ENCODE data around the gene IKZF1.

Gene IKZF1

DNA sequence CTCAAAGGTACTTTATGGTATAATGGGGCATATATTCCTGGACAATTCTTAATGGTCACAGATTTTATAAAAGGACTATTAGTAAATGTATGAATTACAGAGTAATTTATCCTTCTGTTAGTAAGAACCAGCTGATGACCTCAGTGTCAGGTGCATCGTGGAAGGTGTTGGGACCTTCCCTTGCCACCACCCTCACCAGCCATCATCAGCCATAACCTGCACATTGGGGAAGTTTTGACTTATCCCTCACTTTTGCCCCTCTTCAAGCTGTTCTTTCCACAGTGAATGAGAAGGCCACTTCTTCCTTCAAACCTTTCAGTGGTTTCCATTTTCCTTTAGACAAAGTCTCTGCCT, 93.4 kb downstream of the IKZF1 start:
- DNase-seq (ENCODE audit: extremely low read depth, low read depth): no peak
- H3K4me3 ChIP-seq (replicated peaks; ENCODE audit: low read depth, low read length): no peak overlapping the region
- TF ChIP-seq, protein P1, sequence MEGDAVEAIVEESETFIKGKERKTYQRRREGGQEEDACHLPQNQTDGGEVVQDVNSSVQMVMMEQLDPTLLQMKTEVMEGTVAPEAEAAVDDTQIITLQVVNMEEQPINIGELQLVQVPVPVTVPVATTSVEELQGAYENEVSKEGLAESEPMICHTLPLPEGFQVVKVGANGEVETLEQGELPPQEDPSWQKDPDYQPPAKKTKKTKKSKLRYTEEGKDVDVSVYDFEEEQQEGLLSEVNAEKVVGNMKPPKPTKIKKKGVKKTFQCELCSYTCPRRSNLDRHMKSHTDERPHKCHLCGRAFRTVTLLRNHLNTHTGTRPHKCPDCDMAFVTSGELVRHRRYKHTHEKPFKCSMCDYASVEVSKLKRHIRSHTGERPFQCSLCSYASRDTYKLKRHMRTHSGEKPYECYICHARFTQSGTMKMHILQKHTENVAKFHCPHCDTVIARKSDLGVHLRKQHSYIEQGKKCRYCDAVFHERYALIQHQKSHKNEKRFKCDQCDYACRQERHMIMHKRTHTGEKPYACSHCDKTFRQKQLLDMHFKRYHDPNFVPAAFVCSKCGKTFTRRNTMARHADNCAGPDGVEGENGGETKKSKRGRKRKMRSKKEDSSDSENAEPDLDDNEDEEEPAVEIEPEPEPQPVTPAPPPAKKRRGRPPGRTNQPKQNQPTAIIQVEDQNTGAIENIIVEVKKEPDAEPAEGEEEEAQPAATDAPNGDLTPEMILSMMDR (IDR thresholded peaks at IDR 0.05; ENCODE audit: low read depth, low read length, missing control alignments): no peak

DNA sequence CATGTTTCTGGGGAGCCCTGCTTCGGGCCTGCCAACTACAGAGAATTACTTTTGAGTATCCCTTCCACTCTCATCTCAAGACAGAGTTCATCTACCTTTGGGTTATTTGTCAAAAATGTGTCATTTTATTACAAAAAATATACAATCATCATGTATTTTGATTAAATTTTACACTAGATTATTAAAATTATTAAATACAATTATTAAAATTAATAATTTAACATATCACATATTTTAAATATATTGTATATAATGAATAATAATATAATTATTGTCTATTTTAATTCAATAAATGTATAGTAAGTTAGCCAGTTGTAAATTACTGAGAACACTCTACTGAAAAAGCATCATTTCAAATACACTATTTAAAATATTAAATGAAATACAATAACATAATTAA, 94.7 kb downstream of the IKZF1 start:
- no peak for DNase-seq (ENCODE audit: extremely low read depth, low read depth)
- no peak overlapping the region for H3K4me3 ChIP-seq (replicated peaks; ENCODE audit: low read depth, low read length)
- TF ChIP-seq, protein P1 (IDR thresholded peaks at IDR 0.05; ENCODE audit: low read depth, low read length, missing control alignments): no peak

DNA sequence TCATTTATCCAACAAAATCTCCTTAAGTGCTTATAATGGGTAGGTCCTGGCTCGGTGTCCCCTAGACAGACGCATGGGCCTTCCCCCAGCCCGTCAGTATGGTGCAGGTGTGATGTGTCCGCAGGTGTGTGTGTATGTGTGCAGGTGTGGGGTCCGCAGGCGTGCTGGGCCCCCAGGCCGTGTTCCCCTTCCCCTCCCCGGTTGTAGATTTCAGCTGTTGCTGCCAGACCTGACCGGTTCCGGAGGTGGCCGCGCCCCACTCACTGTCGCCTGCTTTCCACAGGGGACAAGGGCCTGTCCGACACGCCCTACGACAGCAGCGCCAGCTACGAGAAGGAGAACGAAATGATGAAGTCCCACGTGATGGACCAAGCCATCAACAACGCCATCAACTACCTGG, 95.1 kb downstream of the IKZF1 start:
- H3K4me3 ChIP-seq (replicated peaks; ENCODE audit: low read depth, low read length): no peak overlapping the region
- TF ChIP-seq, protein P1 (IDR thresholded peaks at IDR 0.05; ENCODE audit: low read depth, low read length, missing control alignments): no peak
- DNase-seq (ENCODE audit: extremely low read depth, low read depth): no peak

DNA sequence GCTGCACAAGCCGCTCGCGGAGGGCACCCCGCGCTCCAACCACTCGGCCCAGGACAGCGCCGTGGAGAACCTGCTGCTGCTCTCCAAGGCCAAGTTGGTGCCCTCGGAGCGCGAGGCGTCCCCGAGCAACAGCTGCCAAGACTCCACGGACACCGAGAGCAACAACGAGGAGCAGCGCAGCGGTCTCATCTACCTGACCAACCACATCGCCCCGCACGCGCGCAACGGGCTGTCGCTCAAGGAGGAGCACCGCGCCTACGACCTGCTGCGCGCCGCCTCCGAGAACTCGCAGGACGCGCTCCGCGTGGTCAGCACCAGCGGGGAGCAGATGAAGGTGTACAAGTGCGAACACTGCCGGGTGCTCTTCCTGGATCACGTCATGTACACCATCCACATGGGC, 95.6 kb downstream of the IKZF1 start:
- TF ChIP-seq, protein P1 (IDR thresholded peaks at IDR 0.05; ENCODE audit: low read depth, low read length, missing control alignments): no peak
- no peak for DNase-seq (ENCODE audit: extremely low read depth, low read depth)
- no peak overlapping the region for H3K4me3 ChIP-seq (replicated peaks; ENCODE audit: low read depth, low read length)

DNA sequence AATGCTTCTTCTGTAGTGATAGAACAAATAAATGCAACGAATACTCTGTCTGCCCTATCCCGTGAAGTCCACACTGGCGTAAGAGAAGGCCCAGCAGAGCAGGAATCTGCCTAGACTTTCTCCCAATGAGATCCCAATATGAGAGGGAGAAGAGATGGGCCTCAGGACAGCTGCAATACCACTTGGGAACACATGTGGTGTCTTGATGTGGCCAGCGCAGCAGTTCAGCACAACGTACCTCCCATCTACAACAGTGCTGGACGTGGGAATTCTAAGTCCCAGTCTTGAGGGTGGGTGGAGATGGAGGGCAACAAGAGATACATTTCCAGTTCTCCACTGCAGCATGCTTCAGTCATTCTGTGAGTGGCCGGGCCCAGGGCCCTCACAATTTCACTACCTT, 99.9 kb downstream of the IKZF1 start:
- DNase-seq (ENCODE audit: extremely low read depth, low read depth): no peak
- H3K4me3 ChIP-seq (replicated peaks; ENCODE audit: low read depth, low read length): no peak overlapping the region
- TF ChIP-seq, protein P1 (IDR thresholded peaks at IDR 0.05; ENCODE audit: low read depth, low read length, missing control alignments): no peak

DNA sequence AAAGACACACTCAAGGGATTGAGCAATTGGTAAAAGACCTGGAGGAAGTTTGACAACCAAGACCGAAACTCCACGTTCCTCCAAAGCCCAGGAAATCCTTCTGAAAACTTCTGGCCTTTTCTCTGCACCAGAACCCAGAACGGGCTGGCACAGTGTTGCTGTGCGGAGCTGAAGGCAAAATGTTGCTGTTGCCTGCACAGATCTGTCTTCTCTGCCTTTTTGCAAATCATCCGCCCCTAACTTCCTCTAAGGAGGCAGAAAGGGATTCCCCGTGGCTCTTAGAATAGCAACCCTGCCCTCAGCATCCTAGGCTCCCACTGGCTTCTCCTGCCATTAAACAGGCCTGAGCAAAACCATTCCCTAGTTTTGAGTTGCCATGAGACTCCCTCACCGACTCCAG, 100.7 kb downstream of the IKZF1 start:
- no peak for DNase-seq (ENCODE audit: extremely low read depth, low read depth)
- TF ChIP-seq, protein P1 (IDR thresholded peaks at IDR 0.05; ENCODE audit: low read depth, low read length, missing control alignments): no peak

DNA sequence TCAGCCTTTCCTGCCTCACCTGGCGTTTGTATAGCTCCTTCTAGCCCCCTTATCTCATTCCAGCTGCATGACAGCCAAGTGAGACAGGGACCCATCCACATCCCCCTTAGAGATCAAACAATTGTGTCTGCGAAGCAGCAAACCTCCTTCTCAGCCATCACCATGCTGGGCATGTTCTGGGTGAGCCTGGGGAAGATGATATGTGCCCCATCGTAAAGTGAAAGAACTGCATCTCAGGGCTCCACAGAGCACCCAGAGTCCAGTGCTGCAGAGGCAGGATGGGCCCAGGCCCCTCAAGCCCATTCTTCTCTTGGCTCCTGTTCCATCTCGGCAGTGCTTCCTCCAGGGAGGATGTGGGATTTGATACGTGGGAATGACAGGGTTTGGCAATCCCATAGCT, 102.4 kb downstream of the IKZF1 start:
- TF ChIP-seq, protein P1 (IDR thresholded peaks at IDR 0.05; ENCODE audit: low read depth, low read length, missing control alignments): no peak
- no peak for DNase-seq (ENCODE audit: extremely low read depth, low read depth)
- H3K4me3 ChIP-seq (replicated peaks; ENCODE audit: low read depth, low read length): no peak overlapping the region

More for the DNA sequence above, 100.7 kb downstream of the IKZF1 start:
- H3K4me3 ChIP-seq (replicated peaks; ENCODE audit: low read depth, low read length): no peak overlapping the region
